Activated naive CD4-positive, alpha-beta T cell treated with anti-CD3 and anti-CD28 coated beads, Interleukin-2, amount 50 U/mL, for 16 hours (primary cell): ENCODE measurements around the gene HSPA9.

ENCODE experiments used
- DNase-seq: peaks from one replicate; pipeline ENCODE4 v3.0.0-alpha.2; 2020

Gene HSPA9

GRCh38 chr5:138557677-138558076, 17.5 kb downstream of the HSPA9 start:
- DNase-seq: no peak

- no peak for DNase-seq
Measured at GRCh38 chr5:138554143-138554542, 21.1 kb downstream of the HSPA9 start.

- DNase-seq: no peak
Measured at GRCh38 chr5:138553437-138554095, 21.6 kb downstream of the HSPA9 start.

GRCh38 chr5:138552657-138553056, 22.5 kb downstream of the HSPA9 start:
- no peak for DNase-seq

GRCh38 chr5:138549414-138549813, 25.8 kb downstream of the HSPA9 start:
- no peak for DNase-seq

GRCh38 chr5:138545919-138546562, 29.2 kb downstream of the HSPA9 start:
- no peak for DNase-seq

GRCh38 chr5:138544181-138545134, 30.7 kb downstream of the HSPA9 start:
- DNase-seq: peak; percentile 22

GRCh38 chr5:138543730-138544104, 31.5 kb downstream of the HSPA9 start:
- DNase-seq: no peak

DNA sequence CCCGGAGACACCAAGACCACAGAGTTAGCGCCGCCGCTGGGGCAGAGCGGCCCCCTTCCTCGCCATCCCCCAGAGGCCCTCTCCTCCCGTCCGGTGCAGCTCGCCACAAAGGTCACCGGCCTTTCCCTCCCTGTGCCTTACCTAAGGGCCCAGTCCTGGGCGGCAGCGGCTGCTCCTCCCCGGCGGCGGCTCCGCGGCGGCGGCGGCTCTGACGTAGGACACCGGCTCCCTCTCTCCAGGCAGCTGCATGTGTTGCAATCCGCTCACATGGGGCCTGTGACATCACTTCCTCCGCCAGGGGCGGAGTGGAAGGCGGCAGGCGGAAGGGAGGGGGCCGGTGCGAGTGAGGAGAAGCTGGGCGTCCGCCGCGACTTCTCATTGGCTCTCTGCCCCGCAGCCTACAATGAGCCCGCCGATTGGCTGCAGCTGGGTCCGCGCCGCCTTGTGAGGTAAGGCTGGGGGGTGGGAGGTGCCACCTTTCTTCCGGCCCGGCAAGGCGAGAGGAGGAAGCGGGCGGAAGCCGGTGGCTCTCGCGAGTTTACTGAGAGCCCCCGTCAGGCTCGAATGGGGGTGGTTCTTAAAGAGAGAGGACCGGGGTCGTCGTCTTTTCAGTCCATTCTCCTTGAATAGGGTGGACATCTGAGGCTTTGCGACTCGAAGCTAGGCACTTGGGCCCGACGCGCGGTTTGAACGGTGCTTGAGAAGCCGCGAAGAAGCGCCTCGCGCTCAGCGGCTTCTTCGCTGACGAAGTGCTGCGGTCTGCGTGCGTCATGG, 32.1 kb downstream of the HSPA9 start, which contains the start of gene ETF1:
ETF1 (minus strand) TSS at position 281 of the 774 bp plus-strand sequence. CDS start 318 bp downstream, outside the sequence.
- peak; percentile 100 for DNase-seq

- DNase-seq: no peak
Measured at GRCh38 chr5:138542180-138542955, 32.8 kb downstream of the HSPA9 start.

DNA sequence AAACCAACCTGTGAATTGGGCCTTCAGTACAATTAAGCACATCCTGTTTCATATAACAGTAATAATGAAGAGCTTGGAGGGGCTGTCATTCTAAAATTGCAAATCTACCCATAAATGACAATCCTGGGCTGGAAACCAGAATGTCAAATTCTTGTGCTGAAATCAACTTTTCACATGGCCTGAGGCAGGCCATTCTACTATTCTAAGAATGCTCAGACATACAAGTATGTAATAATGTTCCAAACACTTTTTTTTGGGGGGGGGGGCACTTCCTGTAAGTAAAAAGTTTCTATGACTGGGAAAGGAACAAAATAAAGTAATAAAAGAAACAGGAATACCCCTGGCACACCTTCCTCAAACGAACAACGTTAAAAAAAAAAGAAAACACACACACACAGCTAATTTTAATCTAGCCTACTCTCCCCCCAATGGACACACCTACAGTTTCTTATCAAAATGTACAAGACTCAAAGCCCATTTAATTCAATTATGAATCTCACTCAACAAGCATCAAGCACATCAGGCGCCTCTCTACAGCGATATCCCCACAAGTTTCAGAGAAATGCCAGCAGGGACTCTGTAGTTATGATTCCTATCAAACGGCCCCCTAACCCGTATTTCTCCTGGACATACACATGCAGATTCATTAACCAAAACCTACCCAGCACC, 33.6 kb downstream of the HSPA9 start:
- DNase-seq: no peak

- no peak for DNase-seq
Measured at GRCh38 chr5:138539791-138540190, 35.4 kb downstream of the HSPA9 start.

DNA sequence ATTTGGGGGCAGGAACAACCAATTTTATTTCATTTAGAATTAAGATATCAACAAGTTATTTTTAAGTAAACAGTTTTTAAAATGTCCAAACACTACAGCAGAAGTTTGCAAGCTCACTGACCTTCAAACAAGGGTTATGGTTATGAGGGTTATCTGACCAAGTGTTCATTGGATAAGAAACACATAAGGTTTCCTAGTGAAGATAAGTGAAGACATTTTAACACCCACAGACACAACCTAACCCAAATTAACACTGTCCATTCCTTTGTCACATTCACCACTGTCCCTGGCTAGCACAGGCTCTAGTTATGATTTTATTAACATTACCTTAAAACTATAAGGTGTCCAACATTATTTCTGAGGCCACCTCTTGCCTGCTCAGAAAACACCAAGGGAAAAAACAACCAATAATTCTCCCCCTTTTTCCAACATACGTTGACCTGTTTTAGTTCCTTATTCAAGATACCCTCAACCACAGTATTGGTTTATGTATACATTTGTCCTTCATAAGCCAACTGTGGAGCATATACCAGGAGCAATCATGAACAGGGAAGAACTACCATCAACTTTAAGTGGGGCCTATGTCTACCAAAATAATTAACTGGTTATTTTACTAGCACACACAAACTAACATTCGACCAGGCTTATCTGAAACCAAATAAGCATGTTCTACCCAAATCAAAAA, 36.1 kb downstream of the HSPA9 start:
- DNase-seq: no peak

GRCh38 chr5:138536665-138537315, 38.4 kb downstream of the HSPA9 start:
- DNase-seq: no peak

DNA sequence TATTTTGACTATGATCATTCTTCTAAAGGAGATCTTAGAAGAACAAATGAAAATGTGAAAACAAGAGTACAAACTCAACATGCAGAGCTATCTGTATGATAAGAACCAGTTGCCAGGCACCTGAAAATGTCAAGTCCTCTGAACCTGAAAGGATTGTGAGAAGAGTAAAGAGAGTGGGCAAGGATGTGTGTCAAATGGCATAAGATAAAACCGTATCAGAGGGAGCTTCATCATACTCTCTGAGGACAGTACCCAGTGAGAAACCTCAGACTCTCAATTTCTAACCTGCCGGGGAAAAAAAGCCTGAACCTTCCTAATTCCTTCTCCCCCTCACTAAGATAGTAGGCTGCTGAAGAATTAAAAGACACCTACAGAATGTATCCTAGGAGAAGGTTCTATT, 39.0 kb downstream of the HSPA9 start:
- no peak for DNase-seq

GRCh38 chr5:138533973-138534941, 40.9 kb downstream of the HSPA9 start:
- DNase-seq: no peak

DNA sequence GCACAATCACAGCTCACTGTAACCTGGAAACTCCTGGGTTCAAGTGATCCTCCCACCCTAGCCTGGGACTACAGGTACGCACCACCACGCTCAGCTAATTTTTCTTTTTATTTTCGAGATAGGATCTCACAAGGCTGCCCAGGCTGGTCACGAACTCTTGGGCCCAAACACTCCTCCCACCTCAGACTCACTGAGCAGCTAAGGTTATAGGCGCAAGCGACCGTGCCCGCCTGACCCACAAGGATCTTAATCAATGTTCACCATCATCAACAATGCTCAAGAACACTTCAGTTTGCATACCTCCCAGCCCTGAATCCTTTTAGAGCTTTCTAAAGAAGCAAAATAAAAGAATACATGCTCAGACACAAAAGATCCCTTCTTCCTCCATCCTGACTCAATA, 45.4 kb downstream of the HSPA9 start:
- no peak for DNase-seq

- DNase-seq: no peak
Measured at GRCh38 chr5:138528744-138529469, 46.3 kb downstream of the HSPA9 start.
